Trophoblast cell (in vitro differentiated cells and primary cell): ENCODE data around the gene PRR5.

Source experiments
- DNase-seq, 2 donors: peaks; one replicate each; pipeline ENCODE4 v3.0.0-alpha.2; 2016
- H2AFZ ChIP-seq: 2 replicates; pipeline ENCODE4 v1.6.1; 2013; ENCODE audit warnings: low read length, moderate library complexity, mild to moderate bottlenecking; ENCODE audit not compliant: insufficient read depth, poor library complexity
- H2AK5ac ChIP-seq: 2 replicates; pipeline ENCODE4 v1.6.1; 2013; ENCODE audit warnings: mild to moderate bottlenecking, low read length
- H2BK120ac ChIP-seq: 2 replicates; pipeline ENCODE4 v1.6.1; 2013; ENCODE audit warnings: low read length, mild to moderate bottlenecking, moderate library complexity; ENCODE audit not compliant: insufficient read depth, poor library complexity
- H2BK12ac ChIP-seq: 2 replicates; pipeline ENCODE4 v1.6.1; 2013; ENCODE audit warnings: mild to moderate bottlenecking, low read length, moderate library complexity
- H2BK5ac ChIP-seq: 2 replicates; pipeline ENCODE4 v1.6.1; 2013; ENCODE audit warnings: low read length, low read depth, moderate library complexity, mild to moderate bottlenecking; ENCODE audit not compliant: poor library complexity
- H3K14ac ChIP-seq: 2 replicates; pipeline ENCODE4 v1.6.1; 2013; ENCODE audit warnings: mild to moderate bottlenecking, low read length
- H3K18ac ChIP-seq: 2 replicates; pipeline ENCODE4 v1.6.1; 2013; ENCODE audit warnings: mild to moderate bottlenecking, low read length
- H3K23ac ChIP-seq: 2 replicates; pipeline ENCODE4 v1.6.1; 2013; ENCODE audit warnings: low read length
- H3K27ac ChIP-seq: 2 replicates; pipeline ENCODE4 v1.5.1; 2013; ENCODE audit warnings: low read depth, mild to moderate bottlenecking, inconsistent platforms, low read length, moderate library complexity
- H3K27me3 ChIP-seq: 2 replicates; pipeline ENCODE4 v1.6.1; 2013; ENCODE audit warnings: inconsistent platforms, mild to moderate bottlenecking, low read length, moderate library complexity; ENCODE audit not compliant: insufficient read depth
- H3K36me3 ChIP-seq, 2 experiments: 1 replicate in 1 of 2; 2 replicates in 1 of 2; pipeline ENCODE4 v1.6.1; 2013; ENCODE audit warnings: low read length in 2 of 2, mild to moderate bottlenecking in 2 of 2, moderate library complexity in 1 of 2; ENCODE audit not compliant: insufficient read depth in 2 of 2, control insufficient read depth in 1 of 2
- H3K4ac ChIP-seq: 2 replicates; pipeline ENCODE4 v1.6.1; 2013; ENCODE audit warnings: low read depth, mild to moderate bottlenecking, low read length, moderate library complexity
- H3K4me1 ChIP-seq, 2 experiments: 1 replicate in 1 of 2; 2 replicates in 1 of 2; pipeline ENCODE4 v1.6.1; 2013; ENCODE audit warnings: low read length in 2 of 2, mild to moderate bottlenecking in 2 of 2, moderate library complexity in 1 of 2; ENCODE audit not compliant: insufficient read depth in 2 of 2, control insufficient read depth in 1 of 2
- H3K4me2 ChIP-seq: 2 replicates; pipeline ENCODE4 v1.6.1; 2013; ENCODE audit warnings: inconsistent platforms, mild to moderate bottlenecking, low read length, moderate library complexity
- H3K4me3 ChIP-seq: 2 replicates; pipeline ENCODE4 v1.5.1; 2013; ENCODE audit warnings: mild to moderate bottlenecking, low read depth, low read length, inconsistent platforms
- H3K79me1 ChIP-seq: one replicate; pipeline ENCODE4 v1.6.1; 2013; ENCODE audit warnings: low read length
- H3K79me2 ChIP-seq: 2 replicates; pipeline ENCODE4 v1.6.1; 2013; ENCODE audit warnings: low read length, mild to moderate bottlenecking; ENCODE audit not compliant: control insufficient read depth, insufficient read depth, poor library complexity
- H3K9ac ChIP-seq: 2 replicates; pipeline ENCODE4 v1.6.1; 2013; ENCODE audit warnings: mild to moderate bottlenecking, low read length
- H3K9me3 ChIP-seq: 2 replicates; pipeline ENCODE4 v1.6.1; 2013; ENCODE audit warnings: low read depth, mild to moderate bottlenecking, control low read depth, inconsistent platforms, low read length; ENCODE audit not compliant: insufficient read depth
- H4K12ac ChIP-seq: 2 replicates; pipeline ENCODE4 v1.6.1; 2013; ENCODE audit warnings: low read depth, mild to moderate bottlenecking, low read length, moderate library complexity
- H4K8ac ChIP-seq: 2 replicates; pipeline ENCODE4 v1.6.1; 2013; ENCODE audit warnings: low read depth, mild to moderate bottlenecking, low read length, moderate library complexity
- H4K91ac ChIP-seq: one replicate; pipeline ENCODE4 v1.6.1; 2013; ENCODE audit warnings: low read depth, mild to moderate bottlenecking, low read length, moderate library complexity
- WGBS: extraction: QIAGEN DNeasy Blood & Tissue Kit; methylation state at CpG from one replicate; pipeline ENCODE4 v1.1.7; 2013; ENCODE audit warnings: missing lambda C conversion rate; ENCODE audit not compliant: insufficient read length, insufficient coverage; ENCODE audit errors: extremely low coverage; 5-methylcytosine and 5-hydroxymethylcytosine counted together

PRR5 gene

DNA sequence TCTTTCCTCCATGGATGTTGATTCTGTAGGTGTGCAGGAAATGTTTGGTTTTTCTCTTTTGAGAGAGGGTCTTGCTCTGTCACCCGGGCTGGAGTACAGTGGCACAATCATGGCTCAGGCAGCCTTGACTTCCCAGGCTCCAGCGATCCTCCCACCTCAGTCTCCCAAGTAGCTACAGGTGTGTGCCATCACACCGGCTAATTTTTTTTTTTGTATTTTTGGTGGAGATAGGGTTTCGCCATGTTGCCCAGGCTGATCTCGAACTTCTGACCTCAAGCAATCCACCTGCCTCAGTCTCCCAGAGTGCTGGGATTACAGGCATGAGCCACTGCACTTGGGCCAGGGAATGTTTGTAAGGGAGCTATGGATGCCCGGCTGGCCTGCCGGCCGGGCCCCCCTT, 4.5 kb downstream of the PRR5 start:
- no peak overlapping the region for H4K91ac ChIP-seq
- no peak overlapping the region for H3K14ac ChIP-seq
- peaks cover 19 to 21% of the 10 kb centered on the region in 2 experiments for H3K4me1 ChIP-seq
- H2AK5ac ChIP-seq = no peak overlapping the region
- H3K79me1 ChIP-seq = peaks cover 27% of the 10 kb centered on the region
- no peaks in the 10 kb centered on the region for H3K27me3 ChIP-seq
- H3K4me3 ChIP-seq = no peak overlapping the region
- no peak for DNase-seq
- peaks cover 8 to 10% of the 10 kb centered on the region in 2 experiments for H3K36me3 ChIP-seq
- no peak overlapping the region for H3K27ac ChIP-seq
- WGBS = no CpG with 5 or more reads among the region's 8 CpGs
- H3K18ac ChIP-seq = no peak overlapping the region
- no peak overlapping the region for H2BK120ac ChIP-seq
- H2BK12ac ChIP-seq = no peak overlapping the region
- H2AFZ ChIP-seq = no peak overlapping the region
- H4K8ac ChIP-seq = no peak overlapping the region
- H3K23ac ChIP-seq = no peak overlapping the region
- peaks cover 13% of the 10 kb centered on the region for H3K79me2 ChIP-seq
- no peak overlapping the region for H2BK5ac ChIP-seq
- H3K9me3 ChIP-seq = peaks cover 3% of the 10 kb centered on the region
- H3K4ac ChIP-seq = no peak overlapping the region
- no peak overlapping the region for H3K9ac ChIP-seq
- H3K4me2 ChIP-seq = no peak overlapping the region
- H4K12ac ChIP-seq = no peak overlapping the region

GRCh38 chr22:44707178-44707577, 5.2 kb downstream of the PRR5 start:
- peak overlapping the region; percentile 5 for H4K91ac ChIP-seq
- no peak overlapping the region for H2AK5ac ChIP-seq
- no peak overlapping the region for H4K12ac ChIP-seq
- no peak overlapping the region for H3K18ac ChIP-seq
- peak in 1 of 2 donors; percentile 19 for DNase-seq
- peaks cover 16 to 19% of the 10 kb centered on the region in 2 experiments for H3K4me1 ChIP-seq
- no peak overlapping the region for H2BK120ac ChIP-seq
- H3K27me3 ChIP-seq = no peaks in the 10 kb centered on the region
- no CpG with 5 or more reads among the region's 10 CpGs for WGBS
- no peak overlapping the region for H3K27ac ChIP-seq
- H2BK12ac ChIP-seq = no peak overlapping the region
- no peak overlapping the region for H2AFZ ChIP-seq
- no peak overlapping the region for H3K4ac ChIP-seq
- no peak overlapping the region for H3K9ac ChIP-seq
- no peak overlapping the region for H3K4me3 ChIP-seq
- peaks cover 13% of the 10 kb centered on the region for H3K79me2 ChIP-seq
- H3K4me2 ChIP-seq = no peak overlapping the region
- H3K79me1 ChIP-seq = peaks cover 27% of the 10 kb centered on the region
- no peak overlapping the region for H4K8ac ChIP-seq
- H3K9me3 ChIP-seq = peaks cover 4% of the 10 kb centered on the region
- H3K14ac ChIP-seq = no peak overlapping the region
- no peak overlapping the region for H2BK5ac ChIP-seq
- peaks cover 8 to 10% of the 10 kb centered on the region in 2 experiments for H3K36me3 ChIP-seq
- H3K23ac ChIP-seq = no peak overlapping the region

- no peak overlapping the region for H3K4me2 ChIP-seq
- H2BK120ac ChIP-seq = no peak overlapping the region
- H2AK5ac ChIP-seq = no peak overlapping the region
- H2BK5ac ChIP-seq = no peak overlapping the region
- no peak overlapping the region for H3K9ac ChIP-seq
- no peak for DNase-seq
- peak overlapping the region; percentile 5 for H4K91ac ChIP-seq
- H3K79me1 ChIP-seq = peaks cover 21% of the 10 kb centered on the region
- H4K8ac ChIP-seq = peak overlapping the region; percentile 14
- H3K4me3 ChIP-seq = no peak overlapping the region
- H2BK12ac ChIP-seq = no peak overlapping the region
- H3K27me3 ChIP-seq = no peaks in the 10 kb centered on the region
- H3K18ac ChIP-seq = no peak overlapping the region
- no peak overlapping the region for H3K14ac ChIP-seq
- peaks cover 5% of the 10 kb centered on the region for H3K9me3 ChIP-seq
- no peak overlapping the region for H3K23ac ChIP-seq
- H2AFZ ChIP-seq = no peak overlapping the region
- H4K12ac ChIP-seq = no peak overlapping the region
- H3K36me3 ChIP-seq = peaks cover 8 to 10% of the 10 kb centered on the region in 2 experiments
- H3K4ac ChIP-seq = no peak overlapping the region
- WGBS = no CpG with 5 or more reads among the region's 11 CpGs
- H3K79me2 ChIP-seq = peaks cover 8% of the 10 kb centered on the region
- peaks cover 16 to 19% of the 10 kb centered on the region in 2 experiments for H3K4me1 ChIP-seq
- no peak overlapping the region for H3K27ac ChIP-seq
Observed at GRCh38 chr22:44707752-44708151, 5.7 kb downstream of the PRR5 start.

GRCh38 chr22:44709881-44710392, 7.9 kb downstream of the PRR5 start:
- Histone ChIP-seq H4K12ac (no peak overlapping the region), H3K36me3 (peaks cover 11 to 13% of the 10 kb centered on the region in 2 experiments), H2BK5ac (no peak overlapping the region), H3K27ac (no peak overlapping the region), H3K4ac (peak overlapping the region; percentile 27), H3K4me2 (no peak overlapping the region), H3K14ac (peak overlapping the region; percentile 44), H3K79me2 (no peaks in the 10 kb centered on the region), H2AK5ac (no peak overlapping the region), H2BK120ac (no peak overlapping the region), H2BK12ac (no peak overlapping the region), H3K9ac (no peak overlapping the region), H3K9me3 (peaks cover 2% of the 10 kb centered on the region), H3K27me3 (no peaks in the 10 kb centered on the region), H3K79me1 (peaks cover 13% of the 10 kb centered on the region), H4K91ac (peak overlapping the region; percentile 66), H3K4me3 (no peak overlapping the region), H4K8ac (peak overlapping the region; percentile 39), H3K23ac (no peak overlapping the region), H2AFZ (no peak overlapping the region), H3K4me1 (peaks cover 4 to 12% of the 10 kb centered on the region in 2 experiments), H3K18ac (peak overlapping the region; percentile 56)
- WGBS = no CpG with 5 or more reads among the region's 12 CpGs
- no peak for DNase-seq
